Measurements from ENCODE around the gene NCMAP.

- TF ChIP-seq MAFK (IDR thresholded peaks at IDR 0.05; ENCODE audit: low read depth, low read length): no peak
- no peak for TF ChIP-seq YY1 (IDR thresholded peaks at IDR 0.05; ENCODE audit: low read depth, low read length)
- TF ChIP-seq PHF8 (conservative IDR thresholded peaks at IDR 0.05; ENCODE audit: low read depth, low read length): no peak
- no peak for TF ChIP-seq CTCF (IDR thresholded peaks at IDR 0.05; ENCODE audit: control extremely low read depth in 1 of 3, insufficient read depth in 1 of 3, low read depth in 1 of 3, low read length in 3 of 3)
- TF ChIP-seq KDM1A (IDR thresholded peaks at IDR 0.05; ENCODE audit: borderline replicate concordance, low read length): no peak
- no peak for TF ChIP-seq TCF12 (IDR thresholded peaks at IDR 0.05; ENCODE audit: low read depth, low read length)
- TF ChIP-seq RAD21 (IDR thresholded peaks at IDR 0.05 in 1 of 2, conservative IDR thresholded peaks at IDR 0.05 in 1 of 2; ENCODE audit: low read depth in 2 of 2, low read length in 2 of 2): no peak
- TF ChIP-seq POLR2AphosphoS5 (IDR thresholded peaks at IDR 0.05; ENCODE audit: low read depth, low read length): no peak
- TF ChIP-seq POLR2A (IDR thresholded peaks at IDR 0.05; ENCODE audit: control extremely low read depth in 1 of 2, low read depth in 2 of 2, low read length in 2 of 2): no peak
- TF ChIP-seq KDM5A (IDR thresholded peaks at IDR 0.05; ENCODE audit: low read length): no peak
- no peak for TF ChIP-seq SP1 (IDR thresholded peaks at IDR 0.05; ENCODE audit: low read depth, low read length)
- TF ChIP-seq MAX (IDR thresholded peaks at IDR 0.05): no peak
These were observed 48.5 kb upstream of the NCMAP start for GRCh38 chr1:24507405-24507804.

Measured in H1 (cell line).